ENCODE results near the gene COL8A2.

Gene COL8A2

DNA sequence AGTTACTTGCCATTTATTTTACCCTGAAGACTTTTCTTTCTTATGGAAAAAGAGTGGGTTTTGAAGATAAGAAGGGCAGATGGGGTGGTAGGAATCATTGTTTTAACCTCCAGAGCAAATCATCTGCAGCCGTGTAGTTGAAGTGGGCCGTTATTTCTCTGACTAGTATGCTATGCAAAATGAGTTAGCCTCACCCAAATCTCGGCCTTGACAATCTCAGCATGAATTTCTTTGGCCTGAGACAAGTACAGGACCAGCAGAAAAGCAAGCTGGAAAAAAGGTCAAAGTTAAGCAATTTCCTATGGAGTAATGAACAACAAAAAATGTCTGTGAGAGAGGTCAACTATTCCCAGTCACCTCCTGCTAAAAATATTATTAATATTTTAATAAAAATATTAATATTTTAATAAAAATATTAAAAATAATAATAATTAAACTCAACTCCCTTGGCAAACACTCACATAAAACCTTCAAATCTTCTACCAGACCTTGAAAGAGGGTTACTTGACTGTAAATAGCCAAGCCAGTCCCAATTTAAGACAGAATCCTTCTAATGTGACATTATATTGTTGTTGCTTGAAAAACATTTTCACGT is 47.9 kb downstream of the COL8A2 start:
- in situ Hi-C loops (cut with MboI; ENCODE audit: low sequenced_read_pairs), result no loop called here

DNA sequence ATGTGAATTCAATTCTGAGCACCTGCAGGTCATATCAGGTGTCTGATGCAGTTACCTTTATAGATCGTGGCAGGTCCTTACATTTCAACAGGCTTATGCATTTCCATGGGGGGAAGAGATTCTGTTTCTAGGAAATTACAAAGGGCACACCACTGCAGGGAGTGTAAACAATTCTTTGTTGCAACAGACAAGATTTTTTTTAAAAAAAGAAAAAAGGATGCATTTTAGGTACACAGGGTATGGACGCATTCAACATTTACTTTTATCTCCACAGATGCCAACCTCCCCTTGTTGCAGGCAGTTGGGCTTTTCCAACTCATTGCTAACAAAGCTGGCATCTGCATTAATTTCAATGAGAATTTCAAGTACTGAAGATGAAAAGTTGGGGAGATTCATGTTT is 54.7 kb downstream of the COL8A2 start:
- in situ Hi-C loops (cut with MboI; ENCODE audit: low sequenced_read_pairs), result no loop called here

DNA sequence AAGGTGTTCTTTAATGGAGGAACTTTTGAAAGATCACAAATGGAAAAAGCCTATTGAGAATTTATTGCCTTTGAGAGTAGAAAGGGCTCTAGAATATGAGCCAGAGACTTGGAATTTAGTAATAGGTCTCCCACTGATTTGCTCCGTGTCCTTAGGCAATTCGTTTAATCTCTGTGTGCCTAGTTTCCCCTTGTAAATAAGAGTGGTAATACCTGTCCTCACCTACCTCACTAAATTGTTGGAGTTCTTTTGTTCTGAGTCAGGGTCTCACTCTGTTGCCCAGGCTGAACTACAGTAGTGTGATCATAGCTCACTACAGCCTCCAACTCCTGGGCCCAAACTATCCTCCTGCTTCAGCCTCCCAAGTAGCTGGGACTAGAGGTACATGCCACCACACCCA is 56.2 kb downstream of the COL8A2 start:
- in situ Hi-C loops (cut with MboI; ENCODE audit: low sequenced_read_pairs), result no loop called here

DNA sequence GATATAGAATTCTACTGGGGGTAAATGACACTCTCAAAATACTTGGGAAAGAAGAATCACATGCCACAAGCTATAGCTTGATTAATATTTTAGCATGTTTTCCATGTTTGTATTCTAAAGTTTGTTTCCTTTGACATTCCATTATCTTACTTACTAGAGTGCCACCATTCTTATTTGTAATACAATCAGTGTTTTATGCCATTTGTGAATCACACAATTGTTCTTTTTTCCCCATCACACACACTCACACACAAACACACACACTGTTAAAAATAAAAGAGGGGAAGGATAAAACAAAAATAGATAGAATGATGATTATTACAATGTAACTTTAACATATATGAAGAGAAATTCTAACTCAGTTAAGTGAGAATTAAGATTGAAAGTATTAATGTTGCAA is 57.2 kb downstream of the COL8A2 start:
- in situ Hi-C loops (cut with MboI; ENCODE audit: low sequenced_read_pairs), result no loop called here

DNA sequence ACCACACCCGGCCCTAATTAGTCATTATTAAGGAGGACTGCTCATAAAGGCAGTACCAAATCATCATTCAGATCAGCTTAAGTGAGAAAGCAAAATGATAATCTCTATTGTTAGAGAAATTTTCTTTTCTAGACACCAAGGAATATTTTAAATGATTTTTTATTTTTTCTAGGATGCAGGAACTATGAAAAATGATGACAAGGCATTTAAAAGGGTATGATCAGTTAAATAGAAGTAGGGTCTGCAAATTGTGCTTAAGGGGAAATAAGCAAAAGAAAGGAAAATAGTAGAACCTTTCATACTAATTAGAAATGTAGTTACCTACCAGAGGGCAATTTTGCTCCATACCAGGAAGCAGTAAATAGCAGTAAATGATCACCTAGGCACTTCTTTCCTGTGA is 62.7 kb downstream of the COL8A2 start:
- in situ Hi-C loops (cut with MboI; ENCODE audit: low sequenced_read_pairs), result no loop called here

DNA sequence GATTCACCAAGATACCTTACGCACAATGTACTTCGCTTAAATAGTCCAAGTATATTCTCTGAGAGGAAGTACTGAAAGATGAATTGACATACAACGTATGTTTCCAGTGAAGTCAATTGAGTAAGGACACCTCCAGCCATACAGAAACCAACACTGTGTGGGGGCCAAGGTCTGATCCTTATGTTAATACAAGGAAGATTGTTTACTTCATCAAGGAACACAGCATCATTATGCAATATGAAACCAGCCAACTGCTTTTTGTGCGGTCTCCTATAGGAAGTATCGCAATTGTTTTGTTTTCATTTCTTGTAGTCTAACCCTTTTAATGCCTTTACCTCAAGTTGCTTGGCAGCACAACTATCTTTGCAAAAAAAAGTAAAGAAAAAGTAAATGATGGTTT is 69.3 kb downstream of the COL8A2 start:
- in situ Hi-C loops (cut with MboI; ENCODE audit: low sequenced_read_pairs), result no loop called here

DNA sequence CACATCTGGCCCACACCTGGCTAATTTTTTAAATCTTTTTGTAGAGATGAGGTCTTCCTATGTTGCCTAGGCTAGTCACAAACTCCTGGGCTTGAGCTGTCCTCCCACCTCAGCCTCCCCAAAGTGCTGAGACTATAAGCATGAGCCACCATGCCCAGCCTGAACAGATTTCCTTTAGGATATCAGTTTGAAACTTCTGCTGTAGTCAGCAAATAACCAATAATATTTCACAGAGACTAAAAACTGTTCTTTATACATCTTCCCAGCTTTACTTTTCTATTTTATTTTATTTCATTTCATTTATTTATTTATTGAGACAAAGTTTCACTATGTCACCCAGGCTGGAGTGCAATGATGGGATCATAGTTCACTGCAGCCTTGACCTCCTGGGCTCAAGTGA is 71.0 kb downstream of the COL8A2 start:
- in situ Hi-C loops (cut with MboI; ENCODE audit: low sequenced_read_pairs), result no loop called here

DNA sequence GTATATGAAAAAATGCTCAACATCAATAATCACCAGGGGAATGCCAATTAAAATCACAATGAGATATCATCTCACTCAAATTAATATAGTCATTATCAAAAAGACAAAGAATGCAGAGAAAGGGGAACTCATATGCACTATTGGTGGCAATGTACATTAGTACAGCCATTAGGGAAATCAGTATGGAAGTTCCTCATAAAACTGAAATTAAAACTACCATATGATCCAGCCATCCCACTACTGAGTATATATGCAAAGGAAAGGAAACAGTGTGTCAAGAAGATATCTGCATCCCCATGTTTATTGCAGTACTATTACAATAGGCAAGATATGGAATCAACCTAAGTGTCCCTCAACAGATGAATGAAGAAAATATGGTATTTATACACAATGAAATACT is 73.2 kb downstream of the COL8A2 start:
- in situ Hi-C loops (cut with MboI; ENCODE audit: low sequenced_read_pairs), result no loop called here

Measured in HL-60/S4 treated with retinoic acid at 250 ng/mL for 4 days and 3 days (cell line).